ENCODE results near the gene TKFC.

DNA sequence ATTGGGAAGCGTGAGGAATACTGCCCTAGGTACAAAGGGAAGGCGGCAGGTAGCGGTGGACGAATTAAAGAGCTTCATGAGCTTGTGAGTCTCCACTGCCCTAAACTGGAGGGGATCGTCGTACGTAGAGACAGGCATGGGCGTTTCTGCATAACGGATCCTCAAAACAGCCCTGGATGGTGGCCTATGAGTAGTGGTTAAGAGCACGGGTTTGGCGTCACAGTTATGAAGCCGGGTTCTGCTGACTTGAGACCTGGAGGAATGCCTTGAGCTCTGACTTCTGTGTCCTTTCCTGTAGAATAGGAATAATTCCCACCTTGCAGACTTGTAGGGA, 29.5 kb downstream of the TKFC start:
- TF ChIP-seq EZH2phosphoT487 (IDR thresholded peaks at IDR 0.05; ENCODE audit: low read depth, severe bottlenecking, unreplicated experiment) (no peak), EZH2 (IDR thresholded peaks at IDR 0.05; ENCODE audit: borderline replicate concordance) (no peak)
- TF ChIP-seq, protein P1, sequence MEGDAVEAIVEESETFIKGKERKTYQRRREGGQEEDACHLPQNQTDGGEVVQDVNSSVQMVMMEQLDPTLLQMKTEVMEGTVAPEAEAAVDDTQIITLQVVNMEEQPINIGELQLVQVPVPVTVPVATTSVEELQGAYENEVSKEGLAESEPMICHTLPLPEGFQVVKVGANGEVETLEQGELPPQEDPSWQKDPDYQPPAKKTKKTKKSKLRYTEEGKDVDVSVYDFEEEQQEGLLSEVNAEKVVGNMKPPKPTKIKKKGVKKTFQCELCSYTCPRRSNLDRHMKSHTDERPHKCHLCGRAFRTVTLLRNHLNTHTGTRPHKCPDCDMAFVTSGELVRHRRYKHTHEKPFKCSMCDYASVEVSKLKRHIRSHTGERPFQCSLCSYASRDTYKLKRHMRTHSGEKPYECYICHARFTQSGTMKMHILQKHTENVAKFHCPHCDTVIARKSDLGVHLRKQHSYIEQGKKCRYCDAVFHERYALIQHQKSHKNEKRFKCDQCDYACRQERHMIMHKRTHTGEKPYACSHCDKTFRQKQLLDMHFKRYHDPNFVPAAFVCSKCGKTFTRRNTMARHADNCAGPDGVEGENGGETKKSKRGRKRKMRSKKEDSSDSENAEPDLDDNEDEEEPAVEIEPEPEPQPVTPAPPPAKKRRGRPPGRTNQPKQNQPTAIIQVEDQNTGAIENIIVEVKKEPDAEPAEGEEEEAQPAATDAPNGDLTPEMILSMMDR (IDR thresholded peaks at IDR 0.05; ENCODE audit: poor library complexity) = no peak

Measured in hepatocyte (in vitro differentiated cells).